ENCODE results near the gene SFXN5.
A peak's percentile ranks its signal among the peaks of the same experiment; 100 is the strongest.
"Not testable (repeated sequence)": the region's sequence is repeated elsewhere in the genome, so short reads cannot be mapped to it uniquely, and the experiment has no call there.

The SFXN5 gene

GRCh38 chr2:73071360-73072128, at the start of gene SFXN5:
TSS of gene SFXN5 (minus strand) at chr2:73071712. CDS start at chr2:73071705, 7 bp downstream.
- Mint-ChIP-seq H3K4me3 (peak within 1 kb of the TSS; percentile 87), H3K27me3 (no peaks in the 10 kb centered on the region), H3K27ac (peak within 1 kb of the TSS; percentile 92), H3K9me3 (no peaks in the 10 kb centered on the region), H3K36me3 (ENCODE audit: low read depth) (no peaks in the 10 kb centered on the region), H3K4me1 (peaks cover 28% of the 10 kb centered on the region)
- peak; percentile 99 for DNase-seq
- ATAC-seq, result peak; percentile 85

- H3K27me3 Mint-ChIP-seq, result peaks cover 21% of the 10 kb centered on the region
- not testable (repeated sequence) for H3K36me3 Mint-ChIP-seq (ENCODE audit: low read depth); DNase-seq; H3K9me3 Mint-ChIP-seq; H3K27ac Mint-ChIP-seq; H3K4me3 Mint-ChIP-seq; ATAC-seq; H3K4me1 Mint-ChIP-seq
Observed at GRCh38 chr2:73119611-73120239, 48.2 kb upstream of the SFXN5 start.

GRCh38 chr2:73117441-73117840, 45.9 kb upstream of the SFXN5 start:
- H3K27ac Mint-ChIP-seq, result no peak overlapping the region
- no peak overlapping the region for H3K4me3 Mint-ChIP-seq

GRCh38 chr2:73116182-73116960, 44.9 kb upstream of the SFXN5 start:
- ATAC-seq, result no peak
- Mint-ChIP-seq H3K9me3 (no peaks in the 10 kb centered on the region), H3K4me1 (peaks cover 11% of the 10 kb centered on the region), H3K27me3 (peaks cover 8% of the 10 kb centered on the region), H3K27ac (no peak overlapping the region), H3K4me3 (no peak overlapping the region), H3K36me3 (ENCODE audit: low read depth) (no peaks in the 10 kb centered on the region)
- DNase-seq, result no peak

More at GRCh38 chr2:73117441-73117840, 45.9 kb upstream of the SFXN5 start:
- H3K9me3 Mint-ChIP-seq, result no peaks in the 10 kb centered on the region
- ATAC-seq (no peak), DNase-seq (no peak)
- H3K36me3 Mint-ChIP-seq (ENCODE audit: low read depth), result no peaks in the 10 kb centered on the region
- H3K4me1 Mint-ChIP-seq, result peaks cover 7% of the 10 kb centered on the region
- peaks cover 4% of the 10 kb centered on the region for H3K27me3 Mint-ChIP-seq

- H3K27me3 Mint-ChIP-seq, result peaks cover 10% of the 10 kb centered on the region
- H3K27ac Mint-ChIP-seq, result no peak overlapping the region
- H3K36me3 Mint-ChIP-seq (ENCODE audit: low read depth), result no peaks in the 10 kb centered on the region
- H3K9me3 Mint-ChIP-seq, result no peaks in the 10 kb centered on the region
- ATAC-seq (no peak), DNase-seq (no peak)
- peaks cover 21% of the 10 kb centered on the region for H3K4me1 Mint-ChIP-seq
- peak overlapping the region; percentile 30 for H3K4me3 Mint-ChIP-seq
Observed at GRCh38 chr2:73114273-73114867, 42.9 kb upstream of the SFXN5 start.

GRCh38 chr2:73112913-73113854, 41.7 kb upstream of the SFXN5 start, which contains the start of gene RAB11FIP5:
TSS of gene RAB11FIP5 (minus strand) at chr2:73112948. CDS start at chr2:73112777, 171 bp downstream.
- DNase-seq (peak; percentile 77), ATAC-seq (peak; percentile 74)
- Mint-ChIP-seq H3K36me3 (ENCODE audit: low read depth) (no peaks in the 10 kb centered on the region), H3K4me3 (peak within 1 kb of the TSS; percentile 68), H3K9me3 (no peaks in the 10 kb centered on the region), H3K27me3 (peaks cover 10% of the 10 kb centered on the region), H3K4me1 (peaks cover 21% of the 10 kb centered on the region), H3K27ac (peak within 1 kb of the TSS; percentile 19)

- DNase-seq, result peak; percentile 24
- H3K4me3 Mint-ChIP-seq, result peak overlapping the region; percentile 68
- H3K36me3 Mint-ChIP-seq (ENCODE audit: low read depth), result no peaks in the 10 kb centered on the region
- peak overlapping the region; percentile 19 for H3K27ac Mint-ChIP-seq
- H3K9me3 Mint-ChIP-seq, result no peaks in the 10 kb centered on the region
- H3K27me3 Mint-ChIP-seq, result peaks cover 10% of the 10 kb centered on the region
- H3K4me1 Mint-ChIP-seq, result peaks cover 21% of the 10 kb centered on the region
- ATAC-seq, result no peak
Observed at GRCh38 chr2:73112026-73112912, 40.8 kb upstream of the SFXN5 start.

GRCh38 chr2:73111073-73112025, 39.8 kb upstream of the SFXN5 start:
- H3K4me1 Mint-ChIP-seq, result peaks cover 21% of the 10 kb centered on the region

GRCh38 chr2:73110168-73111072, 38.9 kb upstream of the SFXN5 start:
- no peaks in the 10 kb centered on the region for H3K36me3 Mint-ChIP-seq (ENCODE audit: low read depth)
- peaks cover 21% of the 10 kb centered on the region for H3K4me1 Mint-ChIP-seq
- no peak overlapping the region for H3K27ac Mint-ChIP-seq
- no peaks in the 10 kb centered on the region for H3K9me3 Mint-ChIP-seq
- ATAC-seq (no peak), DNase-seq (no peak)
- H3K27me3 Mint-ChIP-seq, result peaks cover 7% of the 10 kb centered on the region
- H3K4me3 Mint-ChIP-seq, result peak overlapping the region; percentile 68

More at GRCh38 chr2:73111073-73112025, 39.8 kb upstream of the SFXN5 start:
- peak overlapping the region; percentile 68 for H3K4me3 Mint-ChIP-seq
- DNase-seq (peak; percentile 27), ATAC-seq (no peak)
- H3K27ac Mint-ChIP-seq, result peak overlapping the region; percentile 19
- H3K27me3 Mint-ChIP-seq, result peaks cover 7% of the 10 kb centered on the region
- no peaks in the 10 kb centered on the region for H3K36me3 Mint-ChIP-seq (ENCODE audit: low read depth)
- no peaks in the 10 kb centered on the region for H3K9me3 Mint-ChIP-seq

GRCh38 chr2:73109431-73110167, 38.1 kb upstream of the SFXN5 start:
- peaks cover 21% of the 10 kb centered on the region for H3K4me1 Mint-ChIP-seq
- no peaks in the 10 kb centered on the region for H3K9me3 Mint-ChIP-seq
- no peaks in the 10 kb centered on the region for H3K36me3 Mint-ChIP-seq (ENCODE audit: low read depth)
- DNase-seq (no peak), ATAC-seq (no peak)
- H3K27ac Mint-ChIP-seq, result no peak overlapping the region
- H3K27me3 Mint-ChIP-seq, result peaks cover 7% of the 10 kb centered on the region
- no peak overlapping the region for H3K4me3 Mint-ChIP-seq

All from activated naive CD8-positive, alpha-beta T cell treated with anti-CD3 and anti-CD28 coated beads, Interleukin-2, amount 50 U/mL, for 24 hours (primary cell).